Endothelial cell of umbilical vein (primary cell): ENCODE data around the gene TIGD1.

Experiments
- CTCF ChIP-seq, 2 donors: IDR thresholded peaks; 1 replicate in 1 of 2; 2 replicates in 1 of 2; pipeline ENCODE4 v1.5.1; 2011; ENCODE audit warnings: low read length in 2 of 2, mild to moderate bottlenecking in 2 of 2, moderate library complexity in 2 of 2, control low read depth in 1 of 2, inconsistent platforms in 1 of 2, low read depth in 1 of 2; ENCODE audit not compliant: insufficient read depth in 1 of 2; ENCODE audit errors: extremely low read depth in 1 of 2
- EZH2 ChIP-seq: IDR thresholded peaks from 2 replicates; pipeline ENCODE4 v1.6.1; 2012; ENCODE audit warnings: borderline replicate concordance, low read depth, mild to moderate bottlenecking, moderate library complexity, low read length, inconsistent platforms; ENCODE audit not compliant: severe bottlenecking
- FOS ChIP-seq: IDR thresholded peaks from 2 replicates; pipeline ENCODE4 v1.6.1; 2011; ENCODE audit warnings: mild to moderate bottlenecking, low read length, moderate library complexity, borderline replicate concordance; ENCODE audit not compliant: insufficient read depth
- GATA2 ChIP-seq: IDR thresholded peaks from 2 replicates; pipeline ENCODE4 v1.7.0; 2011; ENCODE audit warnings: low read depth, mild to moderate bottlenecking, moderate library complexity, mixed read lengths, low read length; ENCODE audit not compliant: insufficient read length, insufficient read depth
- JUN ChIP-seq: IDR thresholded peaks from 2 replicates; pipeline ENCODE4 v1.6.1; 2011; ENCODE audit warnings: borderline replicate concordance, low read depth; ENCODE audit not compliant: insufficient read length, insufficient read depth
- MAX ChIP-seq: IDR thresholded peaks from 2 replicates; pipeline ENCODE4 v1.6.1; 2011; ENCODE audit not compliant: insufficient read depth, insufficient read length
- MYC ChIP-seq: IDR thresholded peaks from one replicate; pipeline ENCODE4 v1.6.1; 2011; ENCODE audit warnings: mild to moderate bottlenecking, low read depth, low read length
- POLR2A ChIP-seq: IDR thresholded peaks from 2 replicates; pipeline ENCODE4 v1.6.1; 2012; ENCODE audit warnings: low read depth, mild to moderate bottlenecking, control low read depth, low read length
- POLR2AphosphoS5 ChIP-seq: IDR thresholded peaks from 2 replicates; pipeline ENCODE4 v1.6.1; 2012; ENCODE audit warnings: low read depth, mild to moderate bottlenecking, control low read depth, low read length, moderate library complexity; ENCODE audit not compliant: insufficient read depth

GRCh38 chr2:232577841-232578240 is 27.5 kb upstream of the TIGD1 start:
- TF ChIP-seq CTCF (IDR thresholded peaks at IDR 0.05; ENCODE audit: extremely low read depth in 1 of 2, insufficient read depth in 1 of 2, low read depth in 1 of 2, low read length in 2 of 2) (no peak), POLR2AphosphoS5 (no peak), EZH2 (no peak), MYC (no peak), FOS (no peak), POLR2A (no peak), MAX (no peak), GATA2 (no peak), JUN (no peak)
